ENCODE data around the gene KLK11.

Gene KLK11

DNA sequence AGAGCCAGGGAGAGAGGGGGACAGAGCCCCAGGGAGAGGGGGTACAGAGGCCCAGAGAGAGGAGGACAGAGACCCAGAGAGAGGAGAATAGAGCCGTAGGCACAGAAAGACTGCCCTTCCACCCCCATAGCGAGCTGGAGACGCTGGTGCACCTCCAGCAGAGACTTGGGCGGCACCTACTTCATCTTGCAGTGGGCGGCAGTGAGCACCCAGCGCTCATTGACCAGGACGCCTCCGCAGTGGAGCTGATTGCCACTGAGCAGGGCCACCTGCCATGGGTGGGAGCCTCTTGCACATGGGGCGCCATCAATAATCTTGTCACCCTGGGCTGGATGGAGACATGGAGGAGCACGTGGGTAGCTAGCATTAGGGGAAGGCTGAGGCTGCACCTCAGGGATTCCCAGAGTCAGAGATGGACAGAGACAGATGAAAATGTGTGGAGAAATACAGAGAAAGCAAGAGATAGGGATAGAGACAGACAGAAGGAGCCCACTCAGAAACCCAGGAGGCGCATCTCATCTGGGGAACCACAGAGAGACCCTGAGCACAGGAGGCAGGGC lies 44.7 kb downstream of the KLK11 start:
- Mint-ChIP-seq H3K4me1 (peaks cover 52% of the 10 kb centered on the region), H3K27ac (no peak overlapping the region), H3K36me3 (ENCODE audit: low read depth) (peaks cover 4% of the 10 kb centered on the region), H3K27me3 (ENCODE audit: low read depth, poor library complexity) (peaks cover 61% of the 10 kb centered on the region), H3K4me3 (peak overlapping the region; percentile 23), H3K9me3 (peaks cover 8% of the 10 kb centered on the region)
- no peak for DNase-seq
- TF ChIP-seq, protein P1, sequence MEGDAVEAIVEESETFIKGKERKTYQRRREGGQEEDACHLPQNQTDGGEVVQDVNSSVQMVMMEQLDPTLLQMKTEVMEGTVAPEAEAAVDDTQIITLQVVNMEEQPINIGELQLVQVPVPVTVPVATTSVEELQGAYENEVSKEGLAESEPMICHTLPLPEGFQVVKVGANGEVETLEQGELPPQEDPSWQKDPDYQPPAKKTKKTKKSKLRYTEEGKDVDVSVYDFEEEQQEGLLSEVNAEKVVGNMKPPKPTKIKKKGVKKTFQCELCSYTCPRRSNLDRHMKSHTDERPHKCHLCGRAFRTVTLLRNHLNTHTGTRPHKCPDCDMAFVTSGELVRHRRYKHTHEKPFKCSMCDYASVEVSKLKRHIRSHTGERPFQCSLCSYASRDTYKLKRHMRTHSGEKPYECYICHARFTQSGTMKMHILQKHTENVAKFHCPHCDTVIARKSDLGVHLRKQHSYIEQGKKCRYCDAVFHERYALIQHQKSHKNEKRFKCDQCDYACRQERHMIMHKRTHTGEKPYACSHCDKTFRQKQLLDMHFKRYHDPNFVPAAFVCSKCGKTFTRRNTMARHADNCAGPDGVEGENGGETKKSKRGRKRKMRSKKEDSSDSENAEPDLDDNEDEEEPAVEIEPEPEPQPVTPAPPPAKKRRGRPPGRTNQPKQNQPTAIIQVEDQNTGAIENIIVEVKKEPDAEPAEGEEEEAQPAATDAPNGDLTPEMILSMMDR (IDR thresholded peaks at IDR 0.05) = no peak

DNA sequence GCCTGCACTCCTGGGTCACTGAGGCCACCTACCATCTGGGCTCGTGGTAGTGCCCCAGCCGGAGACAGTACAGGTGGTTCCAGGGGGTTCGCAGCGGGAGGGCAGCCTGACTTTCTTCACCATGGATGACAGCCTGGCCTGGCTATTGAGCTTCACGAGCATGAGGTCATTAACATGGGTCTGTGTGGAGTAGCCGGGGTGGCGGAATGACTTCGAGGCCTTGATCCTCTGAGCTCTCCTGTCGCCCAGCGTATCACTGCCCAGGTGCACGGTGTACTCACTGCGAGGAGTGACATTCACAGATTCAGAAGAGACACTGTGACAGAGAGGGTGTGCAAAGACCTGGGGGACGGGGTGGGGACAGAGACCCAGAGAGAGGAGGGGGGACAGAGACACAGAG lies 46.2 kb downstream of the KLK11 start:
- DNase-seq = peak; percentile 20
- no peak overlapping the region for H3K27ac Mint-ChIP-seq
- TF ChIP-seq, protein P1 (IDR thresholded peaks at IDR 0.05) = no peak
- H3K27me3 Mint-ChIP-seq (ENCODE audit: low read depth, poor library complexity) = peaks cover 50% of the 10 kb centered on the region
- no peak overlapping the region for H3K4me3 Mint-ChIP-seq
- peaks cover 65% of the 10 kb centered on the region for H3K4me1 Mint-ChIP-seq
- peaks cover 8% of the 10 kb centered on the region for H3K9me3 Mint-ChIP-seq
- H3K36me3 Mint-ChIP-seq (ENCODE audit: low read depth) = peaks cover 4% of the 10 kb centered on the region

DNA sequence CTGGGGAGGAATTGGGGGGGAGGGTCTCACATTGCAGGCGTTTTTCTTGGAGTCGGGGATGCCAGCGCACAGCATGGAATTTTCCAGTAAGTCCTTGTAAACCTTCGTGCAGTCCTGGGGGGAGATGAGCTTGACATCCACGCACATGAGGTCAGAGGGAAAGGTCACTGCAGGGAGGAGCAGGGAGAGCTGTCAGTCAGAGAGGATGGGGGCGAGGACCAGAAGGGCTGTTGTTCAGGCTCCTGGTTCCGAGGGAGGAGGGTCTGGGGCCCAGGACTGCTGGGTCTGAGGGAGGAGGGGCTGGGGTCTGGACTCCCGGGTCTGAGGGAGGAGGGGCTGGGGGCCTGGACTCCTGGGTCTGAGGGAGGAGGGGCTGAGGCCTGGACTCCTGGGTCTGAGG lies 46.7 kb downstream of the KLK11 start:
- peak overlapping the region; percentile 51 for H3K27ac Mint-ChIP-seq
- H3K27me3 Mint-ChIP-seq (ENCODE audit: low read depth, poor library complexity) = peaks cover 45% of the 10 kb centered on the region
- H3K4me3 Mint-ChIP-seq = no peak overlapping the region
- TF ChIP-seq, protein P1 (IDR thresholded peaks at IDR 0.05) = no peak
- H3K9me3 Mint-ChIP-seq = peaks cover 4% of the 10 kb centered on the region
- H3K36me3 Mint-ChIP-seq (ENCODE audit: low read depth) = peaks cover 4% of the 10 kb centered on the region
- peaks cover 65% of the 10 kb centered on the region for H3K4me1 Mint-ChIP-seq
- no peak for DNase-seq

DNA sequence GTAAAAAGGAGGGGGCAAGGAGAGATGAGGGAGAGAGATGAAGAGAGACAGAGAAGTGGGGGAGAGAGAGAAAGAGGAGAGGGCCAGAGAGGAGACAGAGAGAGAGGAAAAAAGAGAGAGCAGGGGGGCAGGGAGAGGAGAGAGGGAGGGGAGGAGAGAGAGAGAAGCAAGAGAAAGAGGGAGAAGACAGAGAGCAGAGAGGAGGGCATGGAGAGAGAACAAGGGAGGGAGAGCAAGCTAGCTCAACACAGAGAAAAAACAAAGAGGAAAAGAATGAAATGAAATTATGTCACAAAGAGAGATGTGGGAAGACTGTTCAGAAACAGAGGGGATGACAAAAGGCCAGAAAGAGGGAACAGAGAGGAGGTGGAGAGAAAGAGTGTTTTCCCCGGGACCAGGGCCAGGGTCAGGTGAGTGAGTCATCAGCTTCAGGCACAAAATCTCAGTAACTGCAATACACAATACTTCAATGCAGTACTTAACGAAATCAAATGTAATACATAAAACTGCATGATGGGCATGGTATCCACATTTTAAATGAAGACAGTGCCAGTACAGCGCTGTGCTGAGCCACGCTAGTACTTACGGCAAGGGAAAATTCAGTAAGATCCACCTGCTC lies 47.5 kb downstream of the KLK11 start:
- Mint-ChIP-seq H3K36me3 (ENCODE audit: low read depth) (peaks cover 4% of the 10 kb centered on the region), H3K4me3 (no peak overlapping the region), H3K4me1 (peaks cover 73% of the 10 kb centered on the region), H3K9me3 (peaks cover 4% of the 10 kb centered on the region), H3K27me3 (ENCODE audit: low read depth, poor library complexity) (peaks cover 36% of the 10 kb centered on the region), H3K27ac (no peak overlapping the region)
- no peak for DNase-seq
- TF ChIP-seq, protein P1 (IDR thresholded peaks at IDR 0.05) = no peak

DNA sequence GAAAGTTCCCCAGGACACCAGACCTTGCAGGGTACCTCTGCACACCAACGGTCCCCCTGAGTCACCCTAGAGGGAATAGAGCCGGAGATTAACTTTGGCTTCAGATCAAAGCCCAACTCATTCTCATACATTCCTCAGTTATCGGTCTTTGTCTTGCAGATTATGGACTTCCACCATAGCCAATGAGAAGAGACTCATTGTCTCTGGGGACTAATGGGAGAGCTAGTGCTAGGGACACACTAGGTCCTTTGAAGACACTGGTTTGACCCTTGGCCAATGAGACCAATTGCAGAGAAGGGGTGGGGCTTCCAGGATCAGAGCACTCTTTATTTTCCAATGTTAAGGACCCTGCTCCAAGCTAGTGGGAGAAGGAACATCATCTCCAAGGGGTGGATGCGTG lies 48.8 kb downstream of the KLK11 start:
- TF ChIP-seq, protein P1 (IDR thresholded peaks at IDR 0.05) = no peak
- peaks cover 76% of the 10 kb centered on the region for H3K4me1 Mint-ChIP-seq
- H3K27me3 Mint-ChIP-seq (ENCODE audit: low read depth, poor library complexity) = peaks cover 30% of the 10 kb centered on the region
- peaks cover 4% of the 10 kb centered on the region for H3K9me3 Mint-ChIP-seq
- no peak overlapping the region for H3K27ac Mint-ChIP-seq
- H3K4me3 Mint-ChIP-seq = no peak overlapping the region
- no peak for DNase-seq
- H3K36me3 Mint-ChIP-seq (ENCODE audit: low read depth) = peaks cover 4% of the 10 kb centered on the region

DNA sequence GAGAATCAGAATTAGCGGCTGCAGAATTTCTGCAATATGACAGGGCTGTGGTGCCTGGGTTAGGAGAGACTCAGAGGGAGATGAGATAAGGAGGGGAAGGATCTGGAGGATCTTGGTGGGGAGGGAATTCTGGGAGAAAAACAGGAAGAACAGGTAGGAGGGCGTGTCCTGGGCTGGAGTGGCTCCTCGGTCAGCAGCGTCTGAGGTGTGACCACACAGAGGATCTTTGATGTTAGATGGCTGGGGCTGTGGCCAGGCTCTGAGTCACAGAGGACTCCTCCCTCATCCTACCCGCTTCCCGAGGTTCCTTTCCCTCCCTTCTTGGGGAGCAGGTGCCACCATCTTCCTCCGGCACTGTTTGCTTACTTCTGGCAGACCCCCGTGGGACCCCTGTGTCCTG lies 50.6 kb downstream of the KLK11 start:
- H3K36me3 Mint-ChIP-seq (ENCODE audit: low read depth) = peaks cover 4% of the 10 kb centered on the region
- TF ChIP-seq, protein P1 (IDR thresholded peaks at IDR 0.05) = no peak
- H3K4me3 Mint-ChIP-seq = no peak overlapping the region
- peaks cover 75% of the 10 kb centered on the region for H3K4me1 Mint-ChIP-seq
- peaks cover 16% of the 10 kb centered on the region for H3K27me3 Mint-ChIP-seq (ENCODE audit: low read depth, poor library complexity)
- no peak for DNase-seq
- H3K27ac Mint-ChIP-seq = no peak overlapping the region
- H3K9me3 Mint-ChIP-seq = peaks cover 4% of the 10 kb centered on the region
